HEK293 (cell line): ENCODE measurements around the gene GREM2.

Experiments
- CTCF ChIA-PET: fragments of 350-600 bp; formaldehyde crosslinking; extraction: SDS; loops from one replicate; lab custom pipeline; 2021; ENCODE audit warnings: antibody characterized with exemption; lab: Yijun Ruan, JAX
- POLR2A ChIA-PET: fragments of 300-600 bp; formaldehyde crosslinking; extraction: SDS; loops from one replicate; lab custom pipeline; 2020; ENCODE audit warnings: antibody characterized with exemption, inconsistent platforms; lab: Yijun Ruan, JAX
- H3K27ac ChIP-seq: fragments of 200-500 bp; sonication (Bioruptor generic); 2 replicates; pipeline ENCODE4 v1.5.1; 2014; ENCODE audit warnings: low read depth, low read length, control low read depth, inconsistent platforms; ENCODE audit errors: extremely low read depth
- H3K36me3 ChIP-seq, 2 experiments: fragments of 200-500 bp in 1 of 2; sonication (Bioruptor generic) in 1 of 2; 1 replicate in 1 of 2; 2 replicates in 1 of 2; pipeline ENCODE4 v1.5.1; 2014 to 2017; ENCODE audit warnings: inconsistent platforms in 2 of 2, low read length in 2 of 2; ENCODE audit not compliant: control insufficient read depth in 2 of 2, insufficient read depth in 1 of 2
- H3K4me1 ChIP-seq: fragments of 200-500 bp; sonication (Bioruptor generic); 2 replicates; pipeline ENCODE4 v1.5.1; 2014; ENCODE audit warnings: mild to moderate bottlenecking, low read length, inconsistent platforms; ENCODE audit not compliant: control insufficient read depth, insufficient read depth
- H3K4me3 ChIP-seq: 2 replicates; pipeline ENCODE4 v1.5.1; 2011; ENCODE audit warnings: low read depth, mild to moderate bottlenecking, control low read depth, low read length, moderate library complexity
- H3K9me3 ChIP-seq: fragments of 200-500 bp; sonication (Bioruptor generic); 2 replicates; pipeline ENCODE4 v1.5.1; 2014; ENCODE audit warnings: low read depth, low read length, inconsistent platforms; ENCODE audit not compliant: control insufficient read depth, insufficient read depth
- FEZF1 ChIP-seq: fragments of 450-650 bp; formaldehyde crosslinking; IDR thresholded peaks from 2 replicates; pipeline ENCODE4 v1.5.1; 2016; ENCODE audit warnings: missing biosample characterization, missing genetic modification characterization
- GLIS2 ChIP-seq: fragments of 450-650 bp; formaldehyde crosslinking; IDR thresholded peaks from 2 replicates; pipeline ENCODE4 v1.5.1; 2016; ENCODE audit warnings: missing biosample characterization, missing genetic modification characterization
- HOXC10 ChIP-seq: sonication (generic); formaldehyde crosslinking; IDR thresholded peaks from 2 replicates; pipeline ENCODE4 v1.8.1; 2023; ENCODE audit warnings: mild to moderate bottlenecking, missing genetic modification reagents
- WT1 ChIP-seq: fragments of 450-650 bp; formaldehyde crosslinking; IDR thresholded peaks from 2 replicates; pipeline ENCODE4 v1.5.1; 2016; ENCODE audit warnings: missing biosample characterization, missing genetic modification characterization
- YY1 ChIP-seq: fragments of 450-650 bp; formaldehyde crosslinking; IDR thresholded peaks from 2 replicates; pipeline ENCODE4 v1.5.1; 2018; ENCODE audit warnings: missing biosample characterization, missing genetic modification characterization
- YY2 ChIP-seq: fragments of 450-650 bp; formaldehyde crosslinking; IDR thresholded peaks from 2 replicates; pipeline ENCODE4 v1.5.1; 2016; ENCODE audit warnings: missing biosample characterization, missing genetic modification characterization
- ZBTB1 ChIP-seq: fragments of 450-650 bp; formaldehyde crosslinking; IDR thresholded peaks from 2 replicates; pipeline ENCODE4 v1.5.1; 2016; ENCODE audit warnings: missing biosample characterization, missing genetic modification characterization
- ZBTB7A ChIP-seq: fragments of 450-650 bp; formaldehyde crosslinking; IDR thresholded peaks from 2 replicates; pipeline ENCODE4 v1.5.1; 2016; ENCODE audit warnings: low read depth, missing biosample characterization, missing genetic modification characterization
- ZNF221 ChIP-seq: fragments of 450-650 bp; formaldehyde crosslinking; IDR thresholded peaks from 2 replicates; pipeline ENCODE4 v1.5.1; 2017; ENCODE audit warnings: missing biosample characterization, missing genetic modification characterization, borderline replicate concordance
- ZNF510 ChIP-seq: fragments of 450-650 bp; formaldehyde crosslinking; IDR thresholded peaks from 2 replicates; pipeline ENCODE4 v1.5.1; 2018; ENCODE audit warnings: mild to moderate bottlenecking, missing genetic modification characterization, missing biosample characterization; ENCODE audit not compliant: insufficient replicate concordance
- ZNF544 ChIP-seq: fragments of 450-650 bp; formaldehyde crosslinking; IDR thresholded peaks from 2 replicates; pipeline ENCODE4 v1.5.0; 2017; ENCODE audit warnings: missing biosample characterization, missing genetic modification characterization
- ZNF560 ChIP-seq: fragments of 450-650 bp; formaldehyde crosslinking; IDR thresholded peaks from 2 replicates; pipeline ENCODE4 v1.5.1; 2017; ENCODE audit warnings: missing biosample characterization, missing genetic modification characterization, borderline replicate concordance
- ZNF629 ChIP-seq: fragments of 450-650 bp; formaldehyde crosslinking; IDR thresholded peaks from 2 replicates; pipeline ENCODE4 v1.5.1; 2017; ENCODE audit warnings: missing biosample characterization, missing genetic modification characterization
- ZNF677 ChIP-seq: fragments of 450-650 bp; IDR thresholded peaks from 2 replicates; pipeline ENCODE4 v1.5.0; 2018; ENCODE audit warnings: missing biosample characterization, mild to moderate bottlenecking, missing genetic modification characterization, moderate library complexity
- ZNF76 ChIP-seq: fragments of 450-650 bp; formaldehyde crosslinking; IDR thresholded peaks from 2 replicates; pipeline ENCODE4; 2016; ENCODE audit warnings: low read depth, missing biosample characterization, missing genetic modification characterization, borderline replicate concordance
- ZNF785 ChIP-seq: fragments of 450-650 bp; formaldehyde crosslinking; IDR thresholded peaks from 2 replicates; pipeline ENCODE4 v1.5.1; 2016; ENCODE audit warnings: missing biosample characterization, missing genetic modification characterization
- TF ChIP-seq, protein P1 (sequence below): fragments of 450-650 bp; formaldehyde crosslinking; IDR thresholded peaks from 2 replicates; pipeline ENCODE4 v1.5.0; 2017; ENCODE audit warnings: missing biosample characterization, missing genetic modification characterization, borderline replicate concordance
- TF ChIP-seq, protein P2 (sequence below): fragments of 450-650 bp; formaldehyde crosslinking; IDR thresholded peaks from 2 replicates; pipeline ENCODE4 v1.5.1; 2016; ENCODE audit warnings: missing biosample characterization, missing genetic modification characterization, low read depth
- TF ChIP-seq, protein P3 (sequence below): fragments of 450-650 bp; formaldehyde crosslinking; IDR thresholded peaks from 2 replicates; pipeline ENCODE4 v1.5.1; 2016; ENCODE audit warnings: missing biosample characterization, missing genetic modification characterization, borderline replicate concordance
- TF ChIP-seq, protein P4 (sequence below): fragments of 450-650 bp; formaldehyde crosslinking; IDR thresholded peaks from 2 replicates; pipeline ENCODE4; 2016; ENCODE audit warnings: missing biosample characterization, missing genetic modification characterization
- TF ChIP-seq, protein P5 (sequence below): fragments of 450-650 bp; formaldehyde crosslinking; IDR thresholded peaks from 2 replicates; pipeline ENCODE4 v1.5.1; 2016; ENCODE audit warnings: missing biosample characterization, missing genetic modification characterization
- TF ChIP-seq, protein P6 (sequence below): fragments of 450-650 bp; formaldehyde crosslinking; IDR thresholded peaks from 2 replicates; pipeline ENCODE4 v1.5.1; 2016; ENCODE audit warnings: missing biosample characterization, missing genetic modification characterization

GREM2 gene

DNA sequence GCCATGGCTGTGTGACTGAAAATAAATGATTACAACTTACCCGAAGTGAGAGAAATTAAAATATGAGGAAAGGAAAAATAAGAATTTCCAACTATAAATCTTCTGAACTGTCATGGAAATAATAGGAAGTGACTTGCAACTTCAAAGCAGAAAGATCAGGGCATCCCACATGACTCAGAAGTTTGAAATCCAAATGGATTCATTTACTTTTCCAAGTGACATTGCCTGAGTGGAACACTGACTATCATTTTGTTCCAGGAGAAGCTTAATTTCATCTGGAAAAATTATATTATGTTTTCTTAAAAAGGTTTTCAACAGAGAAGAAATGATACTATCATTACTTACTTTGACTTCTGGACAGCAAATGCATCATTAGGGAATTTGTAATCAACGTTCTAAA is 110.8 kb downstream of the GREM2 start:
- H3K4me3 ChIP-seq: no peak overlapping the region
- no peaks in the 10 kb centered on the region for H3K4me1 ChIP-seq
- H3K27ac ChIP-seq: no peak overlapping the region
- CTCF ChIA-PET: interaction anchor here (0.6 kb wide), 1 partner anchor 42 kb away, joined by 3 read pairs; no protein-coding TSS in a partner anchor
- POLR2A ChIA-PET: no interaction called here
- H3K36me3 ChIP-seq: no peaks in the 10 kb centered on the region
- no peaks in the 10 kb centered on the region for H3K9me3 ChIP-seq
- TF ChIP-seq FEZF1 (tag by site-specific recombination) (no peak), ZNF544 (no peak), GLIS2 (no peak), ZNF560 (no peak), YY1 (tag by site-specific recombination) (no peak), ZNF510 (tag by site-specific recombination) (no peak), ZNF677 (tag by site-specific recombination) (no peak), HOXC10 (CRISPR knock-in tag) (no peak)
- TF ChIP-seq, protein P1, sequence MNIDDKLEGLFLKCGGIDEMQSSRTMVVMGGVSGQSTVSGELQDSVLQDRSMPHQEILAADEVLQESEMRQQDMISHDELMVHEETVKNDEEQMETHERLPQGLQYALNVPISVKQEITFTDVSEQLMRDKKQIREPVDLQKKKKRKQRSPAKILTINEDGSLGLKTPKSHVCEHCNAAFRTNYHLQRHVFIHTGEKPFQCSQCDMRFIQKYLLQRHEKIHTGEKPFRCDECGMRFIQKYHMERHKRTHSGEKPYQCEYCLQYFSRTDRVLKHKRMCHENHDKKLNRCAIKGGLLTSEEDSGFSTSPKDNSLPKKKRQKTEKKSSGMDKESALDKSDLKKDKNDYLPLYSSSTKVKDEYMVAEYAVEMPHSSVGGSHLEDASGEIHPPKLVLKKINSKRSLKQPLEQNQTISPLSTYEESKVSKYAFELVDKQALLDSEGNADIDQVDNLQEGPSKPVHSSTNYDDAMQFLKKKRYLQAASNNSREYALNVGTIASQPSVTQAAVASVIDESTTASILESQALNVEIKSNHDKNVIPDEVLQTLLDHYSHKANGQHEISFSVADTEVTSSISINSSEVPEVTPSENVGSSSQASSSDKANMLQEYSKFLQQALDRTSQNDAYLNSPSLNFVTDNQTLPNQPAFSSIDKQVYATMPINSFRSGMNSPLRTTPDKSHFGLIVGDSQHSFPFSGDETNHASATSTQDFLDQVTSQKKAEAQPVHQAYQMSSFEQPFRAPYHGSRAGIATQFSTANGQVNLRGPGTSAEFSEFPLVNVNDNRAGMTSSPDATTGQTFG (tag by site-specific recombination): no peak
- TF ChIP-seq, protein P2, sequence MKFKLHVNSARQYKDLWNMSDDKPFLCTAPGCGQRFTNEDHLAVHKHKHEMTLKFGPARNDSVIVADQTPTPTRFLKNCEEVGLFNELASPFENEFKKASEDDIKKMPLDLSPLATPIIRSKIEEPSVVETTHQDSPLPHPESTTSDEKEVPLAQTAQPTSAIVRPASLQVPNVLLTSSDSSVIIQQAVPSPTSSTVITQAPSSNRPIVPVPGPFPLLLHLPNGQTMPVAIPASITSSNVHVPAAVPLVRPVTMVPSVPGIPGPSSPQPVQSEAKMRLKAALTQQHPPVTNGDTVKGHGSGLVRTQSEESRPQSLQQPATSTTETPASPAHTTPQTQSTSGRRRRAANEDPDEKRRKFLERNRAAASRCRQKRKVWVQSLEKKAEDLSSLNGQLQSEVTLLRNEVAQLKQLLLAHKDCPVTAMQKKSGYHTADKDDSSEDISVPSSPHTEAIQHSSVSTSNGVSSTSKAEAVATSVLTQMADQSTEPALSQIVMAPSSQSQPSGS (tag by site-specific recombination): no peak
- TF ChIP-seq, all 188 proteins: peak for 0

DNA sequence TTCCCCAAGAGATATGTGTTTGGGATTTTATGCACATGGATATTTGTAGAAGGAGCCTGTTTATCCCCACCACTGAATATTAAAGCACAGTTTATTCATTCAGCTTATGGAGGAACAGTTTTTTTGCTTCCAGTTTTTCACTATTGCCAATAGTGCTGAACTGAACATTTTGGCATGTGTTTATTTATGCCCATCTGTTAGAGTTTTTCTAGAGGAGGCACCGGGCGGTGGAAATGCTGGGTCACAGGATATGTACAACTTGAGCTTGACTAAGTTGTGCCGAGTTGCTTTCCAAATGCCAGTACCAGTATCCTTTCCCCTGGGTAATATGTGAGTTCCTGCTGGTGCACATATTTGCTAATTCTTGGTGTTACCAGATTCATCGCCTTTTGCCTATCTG is 111.3 kb downstream of the GREM2 start:
- POLR2A ChIA-PET: no interaction called here
- H3K4me1 ChIP-seq: no peaks in the 10 kb centered on the region
- H3K9me3 ChIP-seq: no peaks in the 10 kb centered on the region
- H3K36me3 ChIP-seq: no peaks in the 10 kb centered on the region
- H3K4me3 ChIP-seq: no peak overlapping the region
- CTCF ChIA-PET: no interaction called here
- H3K27ac ChIP-seq: no peak overlapping the region
- TF ChIP-seq ZBTB1 (tag by site-specific recombination) (no peak), ZNF76 (tag by site-specific recombination) (no peak), ZBTB7A (tag by site-specific recombination) (no peak), ZNF629 (no peak), YY2 (tag by site-specific recombination) (no peak), ZNF221 (tag by site-specific recombination) (no peak), YY1 (tag by site-specific recombination) (no peak), ZNF785 (tag by site-specific recombination) (no peak), WT1 (tag by site-specific recombination) (no peak)
- TF ChIP-seq, protein P3, sequence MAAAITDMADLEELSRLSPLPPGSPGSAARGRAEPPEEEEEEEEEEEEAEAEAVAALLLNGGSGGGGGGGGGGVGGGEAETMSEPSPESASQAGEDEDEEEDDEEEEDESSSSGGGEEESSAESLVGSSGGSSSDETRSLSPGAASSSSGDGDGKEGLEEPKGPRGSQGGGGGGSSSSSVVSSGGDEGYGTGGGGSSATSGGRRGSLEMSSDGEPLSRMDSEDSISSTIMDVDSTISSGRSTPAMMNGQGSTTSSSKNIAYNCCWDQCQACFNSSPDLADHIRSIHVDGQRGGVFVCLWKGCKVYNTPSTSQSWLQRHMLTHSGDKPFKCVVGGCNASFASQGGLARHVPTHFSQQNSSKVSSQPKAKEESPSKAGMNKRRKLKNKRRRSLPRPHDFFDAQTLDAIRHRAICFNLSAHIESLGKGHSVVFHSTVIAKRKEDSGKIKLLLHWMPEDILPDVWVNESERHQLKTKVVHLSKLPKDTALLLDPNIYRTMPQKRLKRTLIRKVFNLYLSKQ (tag by site-specific recombination): no peak
- TF ChIP-seq, protein P4, sequence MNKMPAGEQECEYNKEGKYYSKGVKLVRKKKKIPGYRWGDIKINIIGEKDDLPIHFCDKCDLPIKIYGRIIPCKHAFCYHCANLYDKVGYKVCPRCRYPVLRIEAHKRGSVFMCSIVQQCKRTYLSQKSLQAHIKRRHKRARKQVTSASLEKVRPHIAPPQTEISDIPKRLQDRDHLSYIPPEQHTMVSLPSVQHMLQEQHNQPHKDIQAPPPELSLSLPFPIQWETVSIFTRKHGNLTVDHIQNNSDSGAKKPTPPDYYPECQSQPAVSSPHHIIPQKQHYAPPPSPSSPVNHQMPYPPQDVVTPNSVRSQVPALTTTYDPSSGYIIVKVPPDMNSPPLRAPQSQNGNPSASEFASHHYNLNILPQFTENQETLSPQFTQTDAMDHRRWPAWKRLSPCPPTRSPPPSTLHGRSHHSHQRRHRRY (tag by site-specific recombination): no peak
- TF ChIP-seq, protein P5, sequence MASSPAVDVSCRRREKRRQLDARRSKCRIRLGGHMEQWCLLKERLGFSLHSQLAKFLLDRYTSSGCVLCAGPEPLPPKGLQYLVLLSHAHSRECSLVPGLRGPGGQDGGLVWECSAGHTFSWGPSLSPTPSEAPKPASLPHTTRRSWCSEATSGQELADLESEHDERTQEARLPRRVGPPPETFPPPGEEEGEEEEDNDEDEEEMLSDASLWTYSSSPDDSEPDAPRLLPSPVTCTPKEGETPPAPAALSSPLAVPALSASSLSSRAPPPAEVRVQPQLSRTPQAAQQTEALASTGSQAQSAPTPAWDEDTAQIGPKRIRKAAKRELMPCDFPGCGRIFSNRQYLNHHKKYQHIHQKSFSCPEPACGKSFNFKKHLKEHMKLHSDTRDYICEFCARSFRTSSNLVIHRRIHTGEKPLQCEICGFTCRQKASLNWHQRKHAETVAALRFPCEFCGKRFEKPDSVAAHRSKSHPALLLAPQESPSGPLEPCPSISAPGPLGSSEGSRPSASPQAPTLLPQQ (tag by site-specific recombination): no peak
- TF ChIP-seq, protein P6, sequence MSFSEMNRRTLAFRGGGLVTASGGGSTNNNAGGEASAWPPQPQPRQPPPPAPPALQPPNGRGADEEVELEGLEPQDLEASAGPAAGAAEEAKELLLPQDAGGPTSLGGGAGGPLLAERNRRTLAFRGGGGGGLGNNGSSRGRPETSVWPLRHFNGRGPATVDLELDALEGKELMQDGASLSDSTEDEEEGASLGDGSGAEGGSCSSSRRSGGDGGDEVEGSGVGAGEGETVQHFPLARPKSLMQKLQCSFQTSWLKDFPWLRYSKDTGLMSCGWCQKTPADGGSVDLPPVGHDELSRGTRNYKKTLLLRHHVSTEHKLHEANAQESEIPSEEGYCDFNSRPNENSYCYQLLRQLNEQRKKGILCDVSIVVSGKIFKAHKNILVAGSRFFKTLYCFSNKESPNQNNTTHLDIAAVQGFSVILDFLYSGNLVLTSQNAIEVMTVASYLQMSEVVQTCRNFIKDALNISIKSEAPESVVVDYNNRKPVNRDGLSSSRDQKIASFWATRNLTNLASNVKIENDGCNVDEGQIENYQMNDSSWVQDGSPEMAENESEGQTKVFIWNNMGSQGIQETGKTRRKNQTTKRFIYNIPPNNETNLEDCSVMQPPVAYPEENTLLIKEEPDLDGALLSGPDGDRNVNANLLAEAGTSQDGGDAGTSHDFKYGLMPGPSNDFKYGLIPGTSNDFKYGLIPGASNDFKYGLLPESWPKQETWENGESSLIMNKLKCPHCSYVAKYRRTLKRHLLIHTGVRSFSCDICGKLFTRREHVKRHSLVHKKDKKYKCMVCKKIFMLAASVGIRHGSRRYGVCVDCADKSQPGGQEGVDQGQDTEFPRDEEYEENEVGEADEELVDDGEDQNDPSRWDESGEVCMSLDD (tag by site-specific recombination): no peak
